Calu3 (cell line): ENCODE results near the gene NCOA6. TPM values are rescaled to one million over a fixed set of nuclear protein-coding genes. Genes with fewer than 3 reads are reported as not detected.
"Not testable (repeated sequence)": the region's sequence is repeated elsewhere in the genome, so short reads cannot be mapped to it uniquely, and the experiment has no call there.

ENCODE experiments used
- BruUV-seq: library from RNA; stranded (reverse); fragments of 400-500 nt; replicated peaks from 2 replicates; lab custom pipeline; 2021; lab: Mats Ljungman, UMichigan
- CTCF ChIA-PET: fragments of 300-600 bp; sonication (Branson Sonifier 250); formaldehyde crosslinking; loops from one replicate; lab custom pipeline; 2022; ENCODE audit warnings: antibody characterized with exemption; lab: Charles Lee
- DNase-seq: peaks from one replicate; pipeline ENCODE4 v3.0.0; 2022
- H3K27ac Mint-ChIP-seq: one replicate; pipeline ENCODE4 v1.8.0; 2022; ENCODE audit warnings: mixed read lengths; ENCODE audit not compliant: unreplicated experiment
- H3K27me3 Mint-ChIP-seq: one replicate; pipeline ENCODE4 v1.8.0; 2022; ENCODE audit warnings: mixed read lengths; ENCODE audit not compliant: unreplicated experiment
- H3K36me3 Mint-ChIP-seq: one replicate; pipeline ENCODE4 v1.8.0; 2022; ENCODE audit warnings: mild to moderate bottlenecking, moderate library complexity, mixed read lengths; ENCODE audit not compliant: insufficient read depth, unreplicated experiment
- H3K4me1 Mint-ChIP-seq: one replicate; pipeline ENCODE4 v1.8.0; 2022; ENCODE audit warnings: mild to moderate bottlenecking, low read depth, mixed read lengths; ENCODE audit not compliant: unreplicated experiment
- H3K4me3 Mint-ChIP-seq: one replicate; pipeline ENCODE4 v1.8.0; 2022; ENCODE audit warnings: mild to moderate bottlenecking, low read depth, moderate library complexity, mixed read lengths; ENCODE audit not compliant: unreplicated experiment
- H3K9me3 Mint-ChIP-seq: one replicate; pipeline ENCODE4 v1.8.0; 2022; ENCODE audit warnings: low read depth, mixed read lengths; ENCODE audit not compliant: unreplicated experiment
- intact Hi-C: fragments of 100-400 bp; cut with micrococcal nuclease; formaldehyde crosslinking; loops from one replicate; pipeline ENCODE4 v1.10.0; 2022; ENCODE audit not compliant: unreplicated experiment
- total RNA-seq: library from RNA; stranded (reverse); gene quantifications from 2 replicates; pipeline ENCODE4 v1.2.3, GENCODE V29; 2022
- TF ChIP-seq, protein P1 (sequence below): fragments of 200-600 bp; IDR thresholded peaks from one replicate; pipeline ENCODE4 v1.8.0; 2022; ENCODE audit warnings: antibody characterized with exemption; ENCODE audit not compliant: unreplicated experiment

The NCOA6 gene
- total RNA-seq, 1 experiment from 2014 or later = 42.8 TPM

GRCh38 chr20:34815636-34816035, 9.8 kb downstream of the NCOA6 start:
- no TSS peak for BruUV-seq
- no peaks in the 10 kb centered on the region for H3K27me3 Mint-ChIP-seq
- H3K9me3 Mint-ChIP-seq = no peaks in the 10 kb centered on the region
- H3K36me3 Mint-ChIP-seq = no peaks in the 10 kb centered on the region
- TF ChIP-seq, protein P1, sequence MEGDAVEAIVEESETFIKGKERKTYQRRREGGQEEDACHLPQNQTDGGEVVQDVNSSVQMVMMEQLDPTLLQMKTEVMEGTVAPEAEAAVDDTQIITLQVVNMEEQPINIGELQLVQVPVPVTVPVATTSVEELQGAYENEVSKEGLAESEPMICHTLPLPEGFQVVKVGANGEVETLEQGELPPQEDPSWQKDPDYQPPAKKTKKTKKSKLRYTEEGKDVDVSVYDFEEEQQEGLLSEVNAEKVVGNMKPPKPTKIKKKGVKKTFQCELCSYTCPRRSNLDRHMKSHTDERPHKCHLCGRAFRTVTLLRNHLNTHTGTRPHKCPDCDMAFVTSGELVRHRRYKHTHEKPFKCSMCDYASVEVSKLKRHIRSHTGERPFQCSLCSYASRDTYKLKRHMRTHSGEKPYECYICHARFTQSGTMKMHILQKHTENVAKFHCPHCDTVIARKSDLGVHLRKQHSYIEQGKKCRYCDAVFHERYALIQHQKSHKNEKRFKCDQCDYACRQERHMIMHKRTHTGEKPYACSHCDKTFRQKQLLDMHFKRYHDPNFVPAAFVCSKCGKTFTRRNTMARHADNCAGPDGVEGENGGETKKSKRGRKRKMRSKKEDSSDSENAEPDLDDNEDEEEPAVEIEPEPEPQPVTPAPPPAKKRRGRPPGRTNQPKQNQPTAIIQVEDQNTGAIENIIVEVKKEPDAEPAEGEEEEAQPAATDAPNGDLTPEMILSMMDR = no peak
- no peak overlapping the region for H3K4me3 Mint-ChIP-seq
- CTCF ChIA-PET = no interaction called here
- intact Hi-C loops = no loop called here
- DNase-seq = no peak
- peaks cover 15% of the 10 kb centered on the region for H3K4me1 Mint-ChIP-seq
- H3K27ac Mint-ChIP-seq = no peak overlapping the region

DNA sequence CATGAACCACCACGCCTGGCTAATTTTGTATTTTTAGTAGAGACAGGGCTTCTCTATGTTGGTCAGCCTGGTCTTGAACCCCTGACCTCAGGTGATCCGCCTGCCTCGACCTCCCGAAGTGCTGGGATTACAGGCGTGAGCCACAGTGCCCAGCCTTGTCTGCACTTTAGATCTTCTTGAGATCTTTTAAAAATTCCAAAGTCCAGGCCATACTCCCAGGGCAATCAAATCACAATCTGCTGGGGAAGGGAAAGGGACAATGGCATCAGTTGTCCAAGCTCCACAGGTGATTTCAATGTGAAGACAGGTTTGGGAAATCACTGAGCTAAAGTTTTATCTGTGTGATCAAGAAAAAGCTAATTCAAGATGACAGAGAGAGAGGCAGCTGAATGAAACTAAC, 16.9 kb downstream of the NCOA6 start:
- no TSS peak for BruUV-seq
- H3K4me1 Mint-ChIP-seq = no peaks in the 10 kb centered on the region
- DNase-seq = no peak
- H3K27me3 Mint-ChIP-seq = no peaks in the 10 kb centered on the region
- intact Hi-C loops = no loop called here
- no peaks in the 10 kb centered on the region for H3K9me3 Mint-ChIP-seq
- no peak overlapping the region for H3K27ac Mint-ChIP-seq
- CTCF ChIA-PET = no interaction called here
- TF ChIP-seq, protein P1 = no peak
- no peaks in the 10 kb centered on the region for H3K36me3 Mint-ChIP-seq
- no peak overlapping the region for H3K4me3 Mint-ChIP-seq

- CTCF ChIA-PET, DNase-seq, H3K36me3 Mint-ChIP-seq, H3K27ac Mint-ChIP-seq, H3K4me1 Mint-ChIP-seq, H3K4me3 Mint-ChIP-seq, intact Hi-C loops, H3K27me3 Mint-ChIP-seq, H3K9me3 Mint-ChIP-seq, BruUV-seq: not testable (repeated sequence)
These were observed 17.4 kb downstream of the NCOA6 start for GRCh38 chr20:34807944-34808465.

DNA sequence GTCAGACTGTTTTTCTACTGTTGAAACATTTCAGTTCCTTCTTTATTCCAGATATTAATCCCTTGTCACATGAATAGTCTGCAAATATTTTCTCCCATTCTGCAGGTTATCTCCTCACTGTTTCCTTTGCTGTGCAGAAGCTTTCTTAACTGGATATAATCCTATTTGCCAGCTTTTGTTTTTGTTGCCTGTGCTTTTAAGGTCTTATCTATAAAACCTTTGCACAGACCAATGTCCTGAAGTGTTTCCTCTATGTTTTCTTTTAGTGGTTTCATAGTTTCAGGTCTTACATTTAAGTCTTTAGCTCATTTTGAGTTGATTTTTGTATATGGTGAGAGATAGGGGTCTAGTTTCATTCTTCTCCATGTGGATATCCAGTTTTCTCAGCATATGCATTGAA, 19.2 kb downstream of the NCOA6 start:
- no peak overlapping the region for H3K27ac Mint-ChIP-seq
- intact Hi-C loops = no loop called here
- no peaks in the 10 kb centered on the region for H3K9me3 Mint-ChIP-seq
- TF ChIP-seq, protein P1 = no peak
- H3K4me1 Mint-ChIP-seq = no peaks in the 10 kb centered on the region
- DNase-seq = no peak
- H3K27me3 Mint-ChIP-seq = no peaks in the 10 kb centered on the region
- CTCF ChIA-PET = interaction anchor here (0.6 kb wide), 1 partner anchor 96 kb away, joined by 4 read pairs; no protein-coding TSS in a partner anchor
- no peak overlapping the region for H3K4me3 Mint-ChIP-seq
- H3K36me3 Mint-ChIP-seq = no peaks in the 10 kb centered on the region
- BruUV-seq = no TSS peak

- H3K27ac Mint-ChIP-seq = no peak overlapping the region
- H3K4me1 Mint-ChIP-seq = no peaks in the 10 kb centered on the region
- TF ChIP-seq, protein P1 = no peak
- intact Hi-C loops = no loop called here
- no peaks in the 10 kb centered on the region for H3K27me3 Mint-ChIP-seq
- CTCF ChIA-PET = interaction anchor here (1.5 kb wide), 1 partner anchor 29 kb away, joined by 4 read pairs; no protein-coding TSS in a partner anchor
- DNase-seq = no peak
- H3K9me3 Mint-ChIP-seq = no peaks in the 10 kb centered on the region
- no TSS peak for BruUV-seq
- H3K4me3 Mint-ChIP-seq = no peak overlapping the region
- H3K36me3 Mint-ChIP-seq = no peaks in the 10 kb centered on the region
These were observed 26.6 kb downstream of the NCOA6 start for GRCh38 chr20:34798871-34799270.
